ENCODE results near the gene MMP7.

GRCh38 chr11:102564110-102564509, 33.6 kb upstream of the MMP7 start:
- no peak for TF ChIP-seq POLR2AphosphoS5 (IDR thresholded peaks at IDR 0.05; ENCODE audit: borderline replicate concordance, low read depth, low read length)
- TF ChIP-seq EZH2 (IDR thresholded peaks at IDR 0.05), result no peak
